Eye (tissue), 1 donor: ENCODE data around the gene CCR5AS.
"Not testable (repeated sequence)": the region's sequence is repeated elsewhere in the genome, so short reads cannot be mapped to it uniquely, and the experiment has no call there.

ENCODE experiments used
- DNase-seq: peaks from one replicate; pipeline ENCODE4 v3.0.0-alpha.2; 2015

The CCR5AS gene

DNA sequence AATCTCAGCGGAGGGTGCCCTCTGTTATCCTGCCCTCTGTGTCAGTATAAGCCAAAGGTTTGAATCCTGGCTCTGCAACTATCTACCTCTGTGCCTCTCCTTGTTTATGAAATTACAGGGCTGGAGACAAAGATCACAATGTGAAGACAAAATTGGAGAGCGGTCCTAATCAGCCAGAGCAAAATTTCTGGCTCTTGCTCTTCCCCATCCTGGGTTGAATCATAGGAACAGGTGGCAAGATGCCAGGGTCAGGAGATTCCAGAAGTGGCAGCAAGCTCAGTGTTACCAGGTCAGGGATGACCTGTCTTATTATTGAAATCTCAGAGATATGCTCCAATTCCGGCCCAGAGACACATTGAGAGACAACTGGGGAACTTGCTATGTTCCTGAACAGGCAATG lies 55.2 kb downstream of the CCR5AS start:
- DNase-seq, result no peak

DNA sequence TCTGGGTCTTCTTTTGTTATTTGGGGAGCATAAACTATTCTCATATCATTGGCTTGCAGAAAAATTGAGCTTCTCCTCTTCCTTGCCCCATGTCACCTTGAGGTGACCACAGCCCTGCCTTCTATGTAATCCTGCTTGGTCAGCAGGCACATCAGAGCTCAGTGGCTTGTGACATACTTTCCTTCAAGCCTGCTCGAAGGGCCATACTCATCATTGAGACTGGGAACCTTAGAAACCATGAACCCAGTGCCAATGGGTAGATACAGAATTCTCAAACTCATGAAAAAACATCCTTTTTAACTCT lies 56.7 kb downstream of the CCR5AS start:
- no peak for DNase-seq

DNA sequence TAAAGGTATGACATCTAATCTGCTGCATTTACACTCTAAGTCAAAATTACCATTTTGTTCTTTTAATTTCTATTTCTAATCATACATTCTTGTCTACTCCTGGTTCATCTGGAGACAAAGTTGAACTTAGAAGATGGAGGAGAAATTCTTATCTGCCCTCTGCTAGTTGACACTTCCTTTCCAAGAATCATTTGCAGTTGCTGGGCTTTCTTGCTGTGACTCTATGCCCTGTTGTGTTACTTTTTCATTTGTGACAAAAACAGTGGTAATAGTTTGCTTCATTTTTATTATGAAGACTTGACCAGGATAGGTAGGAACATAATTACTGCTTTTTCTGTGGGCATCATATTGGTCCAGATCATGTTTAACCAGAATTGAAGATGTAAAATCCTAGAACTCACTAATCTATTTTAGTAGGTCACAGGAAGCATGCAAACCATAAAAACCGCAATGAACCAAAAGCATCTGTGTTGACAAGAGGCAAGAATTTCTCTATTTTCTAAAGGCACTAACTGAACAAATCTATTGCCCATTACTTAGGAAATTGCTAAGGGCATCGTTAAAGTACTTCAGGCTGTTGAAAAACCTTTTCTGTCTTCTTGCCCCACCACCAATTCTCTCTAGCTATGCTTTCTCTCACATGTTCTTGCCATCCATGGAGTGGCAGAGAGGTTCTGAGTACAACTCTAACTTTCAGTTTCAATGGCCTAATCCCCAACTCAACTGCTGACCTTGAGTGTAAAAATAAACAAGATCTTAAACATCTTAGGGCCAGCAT lies 57.2 kb downstream of the CCR5AS start:
- DNase-seq, result no peak

DNA sequence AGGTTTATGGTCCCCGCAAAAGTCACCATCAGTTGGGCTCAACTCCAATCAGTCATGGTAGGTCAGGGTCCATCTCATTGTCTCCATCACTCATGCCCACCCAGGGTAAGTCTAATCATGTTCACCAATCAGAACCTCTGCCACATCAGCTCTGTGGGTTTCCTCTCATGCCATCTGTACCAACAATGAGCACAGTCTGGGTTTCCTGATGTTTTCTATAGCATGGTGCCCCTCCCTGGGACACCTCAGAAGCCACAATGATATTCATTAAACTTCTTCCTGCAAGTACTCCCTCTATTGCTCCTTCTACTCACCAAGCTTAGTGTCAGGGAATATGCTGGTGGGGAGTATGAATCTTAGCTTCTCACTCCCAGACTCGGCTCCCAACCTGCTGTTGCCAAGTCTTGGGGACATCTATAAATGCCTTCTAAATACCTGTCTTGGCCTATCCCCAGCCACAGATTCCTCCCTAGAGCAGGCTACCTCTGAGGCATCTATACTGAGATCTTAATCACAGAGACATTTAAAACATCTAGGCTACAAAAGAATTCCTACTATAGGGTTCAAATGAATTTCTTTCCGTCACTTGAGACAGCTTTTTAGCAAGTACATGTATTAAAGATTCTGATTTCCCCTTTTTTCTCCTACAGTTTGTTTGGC lies 57.9 kb downstream of the CCR5AS start:
- DNase-seq, result no peak

DNA sequence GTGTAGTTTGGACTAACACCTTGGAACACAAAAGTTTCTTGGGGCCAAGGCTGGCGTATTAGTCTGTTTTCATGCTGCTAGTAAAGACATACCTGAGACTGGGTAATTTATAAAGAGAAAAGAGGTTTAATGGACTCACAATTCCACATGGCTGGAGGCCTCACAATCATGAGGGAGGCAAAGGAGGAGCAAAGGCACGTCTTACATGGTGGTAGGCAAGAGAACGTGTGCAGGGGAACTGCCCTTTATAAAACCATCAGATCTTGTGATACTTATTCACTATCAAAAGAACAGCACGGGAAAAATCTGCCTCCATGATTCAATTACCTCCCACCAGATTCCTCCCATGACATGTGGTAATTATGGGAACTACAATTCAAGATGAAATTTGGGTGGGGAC lies 62.4 kb downstream of the CCR5AS start:
- DNase-seq, result no peak

DNA sequence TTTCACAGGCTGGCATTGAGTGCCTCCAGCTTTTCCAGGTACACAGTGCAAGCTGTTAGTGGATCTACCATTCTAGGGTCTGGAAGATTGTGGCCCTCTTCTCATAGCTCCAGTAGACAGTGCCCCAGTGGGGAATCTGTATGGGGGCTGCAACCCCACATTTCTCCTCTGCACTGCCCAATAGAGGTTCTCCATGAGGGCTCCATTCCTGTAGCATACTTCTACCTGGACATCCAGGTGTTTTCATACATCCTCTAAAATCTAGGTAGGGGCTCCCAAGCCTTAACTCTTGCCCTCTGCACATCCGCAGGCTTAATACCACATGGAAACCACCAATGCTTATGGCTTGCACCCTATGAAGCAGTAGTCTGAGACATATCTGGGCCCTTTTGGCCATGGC lies 68.0 kb downstream of the CCR5AS start:
- DNase-seq, result no peak

DNA sequence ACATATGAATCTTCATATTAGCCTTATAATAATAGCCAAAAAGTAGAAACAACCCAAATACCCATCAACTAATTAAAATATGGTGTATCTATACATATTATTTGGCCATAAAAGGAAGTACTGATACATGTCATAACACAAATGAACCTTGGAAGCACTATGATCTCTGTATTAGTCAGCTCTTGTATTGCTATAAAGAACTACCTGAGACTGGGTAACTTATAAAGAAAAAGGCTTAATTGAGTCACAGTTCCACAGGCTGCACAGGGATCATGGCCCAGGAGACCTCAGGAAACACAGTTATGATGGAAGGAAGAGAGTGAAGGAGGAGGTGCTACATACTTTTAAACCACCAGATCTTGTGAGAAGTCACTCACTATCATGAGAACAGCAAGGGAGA lies 69.0 kb downstream of the CCR5AS start:
- no peak for DNase-seq

DNA sequence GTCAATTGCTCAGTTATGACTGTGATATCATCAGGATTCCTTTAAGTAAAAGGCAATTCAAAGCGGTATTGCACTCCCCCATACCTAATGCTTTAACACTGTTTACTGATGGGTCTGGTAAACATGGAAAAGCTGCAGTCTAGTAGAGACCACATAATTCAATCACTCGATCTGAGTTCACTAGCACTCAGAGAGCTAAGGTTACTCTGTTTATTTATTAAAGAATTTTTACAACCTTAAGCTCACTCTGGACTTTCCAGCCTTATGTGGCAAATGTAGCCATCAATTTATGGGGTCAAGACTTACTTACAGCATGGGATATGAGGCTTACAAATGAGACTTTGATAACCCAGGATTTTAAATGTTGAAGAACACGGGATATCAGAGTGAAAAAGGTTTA lies 71.3 kb downstream of the CCR5AS start:
- DNase-seq, result no peak

DNA sequence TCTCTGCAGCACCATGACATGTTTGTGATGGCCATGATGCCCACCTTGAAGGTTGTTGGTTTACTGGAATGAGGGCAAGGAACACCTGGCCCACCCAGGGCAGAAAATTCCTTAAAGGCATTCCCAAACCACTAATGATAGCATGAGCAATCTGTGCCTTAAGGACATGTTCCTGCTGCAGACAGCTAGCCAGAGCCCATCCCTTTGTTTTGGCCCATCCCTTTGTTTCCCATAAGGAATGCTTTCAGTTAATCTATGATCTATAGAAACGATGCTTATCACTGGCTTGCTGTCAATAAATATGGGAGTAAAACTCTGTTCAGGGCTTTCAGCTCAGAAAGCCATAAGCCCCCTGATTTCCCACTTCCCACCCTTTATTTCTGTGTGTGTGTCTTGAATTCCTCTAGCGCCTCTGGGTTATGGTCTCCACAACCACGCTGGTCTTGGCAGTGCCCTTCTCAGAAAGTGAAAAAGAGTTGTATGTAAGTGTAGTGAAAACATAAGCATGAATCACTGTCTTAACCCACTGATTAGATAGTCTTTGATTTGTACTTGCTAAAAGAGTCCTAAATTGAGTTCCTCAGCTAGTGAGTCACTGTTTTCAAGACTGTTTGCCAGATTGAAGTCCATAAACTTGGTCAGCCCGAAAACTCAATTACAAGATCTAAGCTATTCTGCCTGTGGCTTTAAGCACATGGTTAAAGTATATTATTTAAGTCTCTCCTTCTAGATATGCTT lies 72.0 kb downstream of the CCR5AS start:
- no peak for DNase-seq

DNA sequence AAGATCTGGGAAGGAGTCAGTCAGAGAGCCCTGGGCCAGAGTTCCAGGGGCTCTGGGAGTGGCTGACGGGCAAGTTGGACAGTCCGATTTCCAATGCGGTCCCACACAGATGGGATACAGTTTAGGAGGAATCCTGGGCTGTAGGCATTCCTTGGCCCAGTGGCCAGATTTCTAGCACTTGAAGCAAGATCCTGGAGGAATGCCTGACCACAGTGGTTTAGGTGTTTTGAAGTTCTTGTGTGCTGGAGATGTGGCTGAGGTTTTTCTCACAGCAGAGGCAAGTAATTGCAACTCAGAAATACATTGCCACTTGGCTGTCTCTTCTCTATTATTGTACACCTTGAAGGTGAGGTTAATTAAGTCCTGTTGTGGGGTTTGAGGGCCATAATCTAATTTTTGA lies 76.2 kb downstream of the CCR5AS start:
- DNase-seq, result not testable (repeated sequence)

DNA sequence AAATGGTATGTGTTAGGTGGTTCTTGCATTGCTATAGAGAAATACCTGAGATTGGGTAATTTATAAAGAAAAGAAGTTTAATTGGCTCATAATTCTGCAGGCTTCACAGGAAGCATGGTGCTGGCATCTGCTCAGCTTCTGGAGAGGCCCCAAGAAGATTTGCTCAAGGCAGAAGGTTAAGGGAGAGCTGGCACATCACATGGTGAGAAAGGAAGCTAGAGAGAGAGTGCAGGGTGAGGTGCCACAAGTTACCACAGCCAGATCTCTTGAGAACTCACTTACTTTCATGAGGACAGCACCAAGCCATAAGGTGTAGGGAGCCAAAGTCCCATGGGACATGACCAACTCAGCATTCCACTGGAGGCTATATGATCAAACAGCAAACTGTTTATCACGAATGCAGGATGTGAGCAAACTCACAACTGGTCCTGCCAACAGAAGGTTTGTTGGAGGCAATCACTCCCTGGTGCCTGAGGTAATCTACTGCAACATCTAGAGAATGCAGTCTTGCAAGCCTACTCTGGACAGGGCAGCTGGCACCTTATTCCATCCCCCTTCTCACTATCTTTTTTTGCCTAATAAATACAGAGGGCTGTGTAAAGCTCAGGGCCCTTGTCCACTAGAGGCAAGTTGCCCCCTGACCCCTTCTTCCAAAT lies 81.1 kb downstream of the CCR5AS start:
- DNase-seq, result no peak

DNA sequence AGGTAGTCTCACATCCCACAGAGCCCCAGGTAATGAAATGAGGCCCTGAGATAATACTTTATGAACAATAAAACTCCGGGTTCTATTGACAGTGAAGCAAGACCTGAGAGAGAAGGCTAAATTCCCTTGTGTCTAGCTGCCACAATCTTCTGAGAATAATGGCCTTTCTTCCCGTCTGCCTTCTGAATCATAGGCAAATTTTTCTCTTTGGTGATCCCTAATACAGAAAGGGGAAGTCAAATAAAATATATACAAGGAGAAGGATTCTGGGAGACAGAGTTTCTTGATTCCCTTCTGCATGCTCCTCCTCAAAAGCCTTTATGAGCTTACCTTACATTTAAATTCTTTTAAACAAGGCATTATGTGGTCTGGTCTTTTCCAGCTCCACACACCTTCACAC lies 82.8 kb downstream of the CCR5AS start:
- DNase-seq, result no peak

DNA sequence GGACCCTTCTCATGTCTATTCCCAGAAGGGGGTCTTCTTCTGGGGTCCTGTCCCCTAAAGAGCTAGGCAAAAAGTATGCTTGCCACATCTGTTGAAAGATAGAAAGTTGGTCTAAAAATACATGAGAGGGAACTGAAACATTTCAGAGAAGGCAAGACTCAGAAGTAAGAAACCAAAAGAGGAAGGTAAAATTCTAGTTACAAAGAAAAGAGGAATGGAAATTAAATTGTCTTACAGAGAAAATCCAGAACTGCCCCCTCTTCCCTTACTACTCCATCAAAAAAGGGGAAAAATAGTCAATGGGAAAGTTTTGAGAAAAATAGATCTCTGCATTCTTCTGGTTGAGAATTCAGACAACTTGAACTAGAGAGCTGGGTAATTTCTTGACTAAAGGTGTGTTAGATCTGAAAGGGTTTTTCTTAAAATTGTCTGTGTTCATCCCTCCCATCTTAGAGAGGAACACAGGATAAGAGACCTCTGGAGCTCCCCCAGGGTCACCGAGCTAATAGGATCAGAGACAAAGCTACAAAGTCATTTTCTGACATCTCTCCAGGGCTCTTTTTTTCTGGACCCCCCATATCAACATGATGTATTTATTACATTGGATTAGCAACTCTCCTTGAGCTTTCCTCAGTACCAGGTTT lies 85.3 kb downstream of the CCR5AS start:
- no peak for DNase-seq

DNA sequence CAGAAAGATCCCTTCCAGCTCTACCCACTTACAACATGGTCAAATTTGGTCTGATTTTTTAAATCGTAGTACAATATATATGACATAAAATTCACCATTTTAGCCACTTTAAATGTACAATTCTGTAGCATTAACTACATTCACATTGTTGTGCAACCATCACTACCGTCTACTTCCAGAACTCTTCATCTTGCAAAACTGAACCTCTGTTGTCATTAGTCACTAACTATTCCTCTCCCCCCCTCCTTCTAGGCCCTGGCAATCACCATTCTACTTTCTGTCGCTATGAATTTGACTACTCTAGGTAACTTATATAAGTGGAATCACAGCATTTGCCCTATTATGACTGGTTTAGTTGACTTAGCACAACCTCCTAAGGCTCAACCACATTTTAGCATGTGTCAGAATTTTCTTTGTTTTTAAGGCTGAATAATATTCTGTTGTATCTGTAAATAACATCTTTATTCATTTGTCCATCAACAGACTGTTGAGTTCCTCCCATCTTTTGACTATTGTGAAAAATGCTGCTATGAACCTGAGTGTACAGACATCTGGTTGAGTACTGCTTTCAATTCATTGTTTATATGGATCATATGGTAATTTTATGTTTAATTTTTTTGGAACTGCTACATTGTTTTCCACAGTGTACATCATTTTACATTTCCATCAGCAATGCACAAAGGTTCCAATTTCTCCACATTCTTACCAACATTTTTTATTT lies 88.5 kb downstream of the CCR5AS start:
- DNase-seq, result no peak

DNA sequence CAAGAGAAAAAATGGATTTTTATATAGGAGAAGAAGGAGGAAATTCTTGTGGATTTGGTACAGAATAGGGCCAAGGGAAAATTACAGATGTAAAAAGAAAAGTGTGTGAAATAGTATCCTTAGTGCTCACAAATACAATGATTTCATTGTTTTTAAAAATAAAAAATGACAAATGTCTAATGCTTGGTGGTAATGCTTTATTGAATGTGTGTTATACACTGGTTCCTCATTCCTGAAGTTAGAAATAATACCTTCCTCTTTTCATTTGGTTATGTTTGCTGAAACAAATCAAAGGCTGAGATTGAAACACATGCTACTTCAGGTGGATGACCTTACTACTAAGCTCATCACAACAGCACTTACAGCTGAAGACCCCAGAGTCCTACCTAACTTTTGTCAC lies 90.7 kb downstream of the CCR5AS start:
- DNase-seq, result no peak

DNA sequence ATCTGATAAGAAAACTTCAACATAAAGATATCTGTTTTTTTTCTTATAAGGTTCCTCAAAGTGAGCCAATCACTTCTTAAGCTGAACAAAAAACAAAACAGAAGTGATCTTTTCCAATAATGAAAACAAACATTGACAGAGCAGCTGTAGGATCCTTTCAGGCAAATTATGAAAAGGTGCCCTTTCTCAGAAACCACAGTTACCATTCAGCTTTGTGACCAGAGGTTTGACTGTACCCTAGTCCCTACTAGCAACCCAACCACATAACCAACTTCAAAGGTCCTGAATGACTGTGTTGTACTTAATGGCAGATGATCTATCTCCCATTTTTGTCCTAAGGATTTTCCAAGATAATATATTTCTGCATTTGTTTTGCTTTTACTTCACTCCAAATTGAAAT lies 92.3 kb downstream of the CCR5AS start:
- no peak for DNase-seq
